HG03196 (cell line): Measurements from ENCODE around the gene EVI5.
"Not testable (repeated sequence)": the region's sequence is repeated elsewhere in the genome, so short reads cannot be mapped to it uniquely, and the experiment has no call there.

Source experiments
- ATAC-seq: cut with Tn5 transposase; IDR thresholded peaks from one replicate; pipeline ENCODE4 v1.9.1; 2021; ENCODE audit not compliant: unreplicated experiment

EVI5 gene

DNA sequence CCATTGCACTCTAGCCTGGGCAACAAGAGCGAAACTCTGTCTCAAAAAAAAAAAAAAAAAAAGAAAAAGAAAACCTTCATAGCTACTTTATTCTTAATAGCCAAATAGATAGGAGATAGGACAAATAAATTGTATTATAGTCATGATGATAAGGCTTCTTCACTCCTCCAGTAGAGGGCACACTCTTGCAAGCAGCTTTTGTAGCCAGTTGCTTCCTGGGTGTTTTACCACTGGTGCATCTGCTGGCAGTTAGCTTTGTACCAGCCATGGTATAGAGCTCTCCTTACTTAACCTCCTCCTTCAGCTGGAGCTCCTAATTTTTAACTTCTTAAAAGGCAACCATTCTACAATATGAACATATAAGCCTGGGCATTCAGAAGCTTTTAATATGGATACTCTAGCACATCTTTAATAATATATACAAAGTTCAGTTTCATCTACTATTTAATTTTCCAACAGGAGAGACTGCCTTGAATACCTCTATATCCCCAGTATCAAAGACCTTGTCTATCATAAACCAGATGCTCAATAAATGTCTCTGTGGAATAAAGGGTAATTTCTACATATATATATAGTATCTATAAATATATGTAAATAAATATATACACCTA lies 35.8 kb downstream of the EVI5 start:
- ATAC-seq, result no peak

DNA sequence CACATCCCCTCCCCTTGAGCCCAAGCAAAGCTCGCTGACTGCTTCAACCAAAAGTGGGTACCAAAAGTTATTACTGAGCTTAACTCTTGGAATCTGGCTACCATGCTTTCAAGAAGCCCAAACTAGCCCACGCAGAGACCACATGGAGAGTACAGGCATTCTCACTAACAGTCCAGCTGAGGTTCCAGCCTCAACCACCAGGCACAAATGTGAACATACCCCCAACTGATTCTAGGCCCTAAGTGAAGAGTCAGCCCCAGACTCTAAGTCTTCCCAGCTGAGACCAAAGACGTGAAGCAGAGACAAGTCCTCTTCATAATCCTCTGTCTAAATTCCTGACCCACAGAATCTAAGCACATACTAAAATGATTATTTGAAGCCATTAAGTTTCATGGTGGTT lies 36.8 kb downstream of the EVI5 start:
- ATAC-seq, result no peak

- no peak for ATAC-seq
Measured at GRCh38 chr1:92747735-92748134, 37.2 kb downstream of the EVI5 start.

DNA sequence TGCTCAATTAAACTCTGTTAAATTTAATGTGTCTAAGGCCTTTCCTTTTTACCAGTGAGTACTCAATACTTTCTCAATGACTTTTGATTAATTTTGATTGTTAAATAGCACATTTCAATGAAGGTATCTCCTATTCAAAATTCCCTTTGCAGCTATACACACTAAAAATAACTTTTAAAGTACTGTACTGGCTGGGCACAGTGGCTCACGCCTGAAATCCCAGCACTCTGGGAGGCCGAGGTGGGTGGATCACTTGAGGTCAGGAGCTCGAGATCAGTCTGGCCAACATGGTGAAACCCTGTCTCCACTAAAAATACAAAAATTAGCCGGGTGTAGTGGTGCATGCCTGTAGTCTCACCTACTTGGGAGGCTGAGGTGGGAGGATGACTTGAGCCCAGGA lies 38.7 kb downstream of the EVI5 start:
- ATAC-seq, result not testable (repeated sequence)

- no peak for ATAC-seq
Measured at GRCh38 chr1:92743221-92743620, 41.7 kb downstream of the EVI5 start.

GRCh38 chr1:92739669-92740524 lies 45.0 kb downstream of the EVI5 start:
- no peak for ATAC-seq

GRCh38 chr1:92736395-92736794 lies 48.5 kb downstream of the EVI5 start:
- ATAC-seq, result no peak

- no peak for ATAC-seq
Measured at GRCh38 chr1:92730476-92730875, 54.4 kb downstream of the EVI5 start.

DNA sequence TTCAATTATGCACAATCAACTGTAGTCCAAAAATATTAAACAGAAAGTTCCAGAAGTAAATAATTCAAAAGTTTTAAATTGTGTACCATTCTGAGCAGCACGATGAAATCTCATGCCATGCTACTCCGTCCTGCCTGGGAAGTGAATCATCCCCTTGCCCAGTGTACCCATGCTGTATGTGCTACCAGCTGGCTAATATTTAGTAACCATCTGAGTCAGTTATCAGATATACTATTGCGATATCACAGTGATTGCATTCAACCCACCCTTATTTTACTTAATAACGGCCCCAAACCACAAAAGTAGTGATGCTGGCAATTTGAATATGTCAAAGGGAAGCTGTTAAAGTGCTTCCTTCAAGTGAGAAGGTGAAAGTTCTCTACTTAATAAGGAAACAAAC lies 56.2 kb downstream of the EVI5 start:
- no peak for ATAC-seq

DNA sequence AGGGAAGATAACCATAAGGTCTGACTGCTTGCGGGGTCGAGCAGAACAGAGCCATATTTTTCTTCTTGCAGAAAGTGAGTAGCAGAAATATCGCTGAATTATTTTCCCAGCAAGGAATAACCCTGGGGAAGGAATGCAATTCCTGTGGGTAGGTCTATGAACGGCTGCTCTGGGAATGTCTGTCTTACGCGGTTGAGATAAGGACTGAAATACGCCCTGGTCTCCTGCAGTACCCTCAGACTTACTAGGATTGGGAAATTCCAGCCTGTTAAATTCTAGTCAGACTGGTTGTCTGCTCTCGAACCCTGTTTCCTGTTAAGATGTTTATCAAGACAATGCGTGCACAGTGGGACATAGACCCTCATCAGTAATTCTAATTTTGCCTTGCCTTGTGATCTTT lies 61.2 kb downstream of the EVI5 start:
- not testable (repeated sequence) for ATAC-seq

- no peak for ATAC-seq
Measured at GRCh38 chr1:92721886-92722285, 63.0 kb downstream of the EVI5 start.

- not testable (repeated sequence) for ATAC-seq
Measured at GRCh38 chr1:92721157-92721556, 63.8 kb downstream of the EVI5 start.

GRCh38 chr1:92715476-92715951 lies 69.4 kb downstream of the EVI5 start:
- ATAC-seq, result not testable (repeated sequence)

DNA sequence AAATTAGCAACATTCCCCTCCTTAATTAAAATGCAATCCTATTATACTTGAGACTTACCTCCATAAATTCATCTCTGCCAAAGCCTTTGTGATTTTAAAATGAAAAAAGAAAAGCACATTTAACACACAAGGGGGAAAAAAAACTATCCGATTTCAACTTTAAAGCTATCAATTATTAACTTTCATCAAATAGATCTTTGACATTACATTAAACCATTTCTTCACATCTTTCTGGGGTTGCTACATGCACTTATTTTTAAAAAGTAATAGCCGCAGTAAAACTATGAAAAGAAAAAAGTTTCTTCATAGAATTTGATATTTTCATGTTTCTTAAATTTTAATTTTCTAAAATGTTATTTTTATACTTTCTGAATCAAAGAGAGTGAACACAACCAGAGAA lies 71.0 kb downstream of the EVI5 start:
- ATAC-seq, result no peak

DNA sequence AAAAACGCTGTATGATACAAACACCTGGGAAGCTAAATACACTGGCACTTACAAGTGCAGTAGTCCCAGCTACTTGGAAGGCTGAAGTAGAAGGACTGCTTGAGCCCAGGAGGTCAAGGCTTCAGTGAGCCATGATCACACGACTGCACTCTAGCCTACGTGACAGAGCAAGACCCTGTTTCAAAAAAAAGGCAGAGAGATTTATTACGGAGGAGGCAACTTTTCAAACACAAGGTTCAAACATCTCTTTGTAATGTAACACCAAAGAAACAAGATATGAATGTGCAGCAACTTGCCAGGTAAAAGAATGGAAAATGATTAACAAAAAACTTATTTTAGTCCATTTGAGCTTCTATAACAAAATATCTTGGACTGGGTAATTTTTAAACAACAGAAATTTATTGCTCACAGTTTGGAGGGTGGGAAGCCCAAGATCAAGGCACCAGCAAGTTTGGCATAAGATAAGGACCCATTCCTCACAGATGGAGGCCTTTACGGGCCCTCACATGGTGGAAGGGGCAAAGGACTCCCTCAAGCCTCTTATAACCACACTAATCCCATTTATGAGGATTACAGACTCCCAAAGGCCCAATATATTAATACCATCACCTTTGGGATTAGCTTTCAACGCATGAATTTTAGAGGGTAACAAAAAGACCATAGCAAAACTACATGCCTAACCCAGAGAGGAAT lies 73.3 kb downstream of the EVI5 start:
- ATAC-seq, result no peak

DNA sequence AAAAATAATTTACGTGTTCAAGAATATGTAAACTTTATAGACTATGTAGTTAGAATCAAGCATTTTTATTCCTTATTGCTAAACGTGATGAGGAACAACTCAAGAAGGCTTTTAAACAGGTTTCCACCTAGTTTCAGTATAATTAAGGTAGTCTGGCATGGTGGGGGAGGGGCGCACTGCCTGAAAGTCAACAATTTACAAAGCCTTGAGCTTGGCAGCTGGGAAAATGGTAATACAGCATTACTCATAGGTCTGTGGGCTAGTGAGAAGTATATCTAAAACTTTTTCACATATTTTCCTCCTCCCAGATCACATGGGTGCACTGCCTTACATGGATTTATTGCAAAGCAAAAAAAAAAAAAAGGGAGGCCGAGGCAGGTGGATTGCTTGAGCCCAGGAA lies 75.2 kb downstream of the EVI5 start:
- ATAC-seq, result no peak

DNA sequence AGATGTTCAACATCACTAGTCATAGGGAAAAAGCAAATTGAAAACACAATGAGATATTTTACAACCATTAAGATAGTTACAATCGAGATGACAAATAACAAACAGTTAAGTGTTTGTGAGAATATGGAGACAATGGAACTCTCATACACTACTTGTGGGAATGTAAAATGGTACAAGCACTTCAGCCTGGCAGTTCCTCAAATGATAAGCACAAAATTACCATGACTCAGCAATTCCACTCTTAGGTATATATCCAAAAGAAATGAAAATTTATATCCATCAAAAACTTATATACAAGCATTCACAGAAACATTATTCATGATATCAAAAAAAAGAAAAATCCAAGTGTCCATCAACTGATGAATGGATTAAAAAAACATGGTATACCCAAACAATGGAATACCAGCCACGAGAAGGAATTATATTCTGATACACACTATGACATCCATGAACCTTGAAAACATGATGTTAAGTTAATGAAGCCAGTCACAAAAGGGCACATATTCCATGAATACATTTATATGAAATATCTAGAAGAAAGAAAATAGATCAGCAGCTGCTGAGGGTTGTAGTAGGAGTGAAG lies 76.4 kb downstream of the EVI5 start:
- no peak for ATAC-seq

DNA sequence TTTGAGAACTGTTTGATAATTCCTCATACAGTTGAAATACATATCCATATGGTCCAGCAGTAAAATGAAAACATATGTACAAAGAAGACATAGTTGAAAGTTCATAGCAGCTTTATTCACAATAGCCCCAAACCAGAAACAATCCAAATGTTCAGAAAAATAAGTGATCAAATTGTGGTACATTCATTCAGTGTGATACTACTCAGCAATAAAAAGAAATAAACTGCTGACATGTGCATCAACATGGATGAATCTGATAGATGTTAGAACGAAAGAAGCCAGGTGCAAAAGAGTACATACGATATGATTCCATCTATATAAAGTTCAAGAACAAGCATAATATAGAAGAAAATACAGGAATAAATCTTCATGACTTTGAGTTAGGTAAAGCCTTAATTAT lies 77.2 kb downstream of the EVI5 start:
- ATAC-seq, result no peak

DNA sequence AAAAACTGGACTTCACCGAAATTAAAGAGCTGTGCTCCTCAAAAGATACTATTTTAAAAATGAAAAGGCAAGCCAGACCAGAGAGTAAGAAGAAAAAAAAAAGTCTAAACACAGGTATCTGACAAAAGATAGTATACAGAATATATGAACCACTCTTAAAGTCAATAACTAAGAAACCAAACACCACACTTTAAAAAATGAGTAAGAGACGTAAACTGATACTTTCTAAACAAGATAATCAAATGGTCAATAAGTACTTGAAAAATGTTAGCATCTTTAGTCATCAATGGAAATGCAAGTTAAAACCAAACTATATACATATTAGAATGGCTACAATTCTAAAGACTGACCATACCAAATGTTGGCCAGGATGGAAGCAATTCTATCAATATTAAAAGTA lies 77.6 kb downstream of the EVI5 start:
- ATAC-seq, result no peak

GRCh38 chr1:92705446-92705845 lies 79.5 kb downstream of the EVI5 start:
- no peak for ATAC-seq

DNA sequence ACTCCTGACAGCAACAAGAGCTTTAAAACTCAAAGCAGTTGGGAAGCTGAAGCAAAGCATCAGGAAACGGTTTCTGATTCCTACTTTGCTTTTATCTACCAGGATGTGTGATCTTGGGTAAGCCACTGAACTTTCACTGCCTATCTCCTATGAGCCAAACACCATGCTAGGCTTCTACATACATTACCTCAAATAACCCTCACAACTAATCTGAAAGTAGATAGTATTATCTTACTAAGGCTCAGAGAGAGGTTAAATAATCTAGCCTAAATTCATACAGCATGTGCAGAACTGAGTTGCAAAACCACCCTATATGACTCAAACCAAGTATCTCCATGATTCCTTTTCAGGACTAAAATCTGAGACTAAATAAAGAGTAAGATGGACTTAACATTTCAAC lies 83.8 kb downstream of the EVI5 start:
- no peak for ATAC-seq

- no peak for ATAC-seq
Measured at GRCh38 chr1:92698932-92699331, 86.0 kb downstream of the EVI5 start.
